Astrocyte (in vitro differentiated cells and primary cell): Measurements from ENCODE around the gene PIERCE2.

Source experiments
- EZH2 ChIP-seq: IDR thresholded peaks from 2 replicates; pipeline ENCODE4 v1.6.1; 2012; ENCODE audit warnings: mild to moderate bottlenecking, low read length, inconsistent platforms; ENCODE audit not compliant: insufficient read depth
- TF ChIP-seq, protein P1 (sequence below): IDR thresholded peaks from 2 replicates; pipeline ENCODE4 v1.5.1; 2011; ENCODE audit warnings: low read depth, mild to moderate bottlenecking, inconsistent platforms, low read length, moderate library complexity; ENCODE audit not compliant: insufficient read depth

- TF ChIP-seq, protein P1, sequence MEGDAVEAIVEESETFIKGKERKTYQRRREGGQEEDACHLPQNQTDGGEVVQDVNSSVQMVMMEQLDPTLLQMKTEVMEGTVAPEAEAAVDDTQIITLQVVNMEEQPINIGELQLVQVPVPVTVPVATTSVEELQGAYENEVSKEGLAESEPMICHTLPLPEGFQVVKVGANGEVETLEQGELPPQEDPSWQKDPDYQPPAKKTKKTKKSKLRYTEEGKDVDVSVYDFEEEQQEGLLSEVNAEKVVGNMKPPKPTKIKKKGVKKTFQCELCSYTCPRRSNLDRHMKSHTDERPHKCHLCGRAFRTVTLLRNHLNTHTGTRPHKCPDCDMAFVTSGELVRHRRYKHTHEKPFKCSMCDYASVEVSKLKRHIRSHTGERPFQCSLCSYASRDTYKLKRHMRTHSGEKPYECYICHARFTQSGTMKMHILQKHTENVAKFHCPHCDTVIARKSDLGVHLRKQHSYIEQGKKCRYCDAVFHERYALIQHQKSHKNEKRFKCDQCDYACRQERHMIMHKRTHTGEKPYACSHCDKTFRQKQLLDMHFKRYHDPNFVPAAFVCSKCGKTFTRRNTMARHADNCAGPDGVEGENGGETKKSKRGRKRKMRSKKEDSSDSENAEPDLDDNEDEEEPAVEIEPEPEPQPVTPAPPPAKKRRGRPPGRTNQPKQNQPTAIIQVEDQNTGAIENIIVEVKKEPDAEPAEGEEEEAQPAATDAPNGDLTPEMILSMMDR = no peak
- TF ChIP-seq EZH2 = no peak
Measured at GRCh38 chr15:55362641-55363040, 45.7 kb upstream of the PIERCE2 start.
